Liver (tissue), 9 donors: ENCODE results near the gene LRRC28. TPM values are rescaled to one million over a fixed set of nuclear protein-coding genes. Genes with fewer than 3 reads are reported as not detected.
"Not testable (repeated sequence)": the region's sequence is repeated elsewhere in the genome, so short reads cannot be mapped to it uniquely, and the experiment has no call there.

ENCODE experiments used
- DNase-seq: peaks from one replicate; pipeline ENCODE4 v3.0.0-alpha.2; 2017; ENCODE audit warnings: low spot score
- H3K27ac ChIP-seq, 2 donors: one replicate each; pipeline ENCODE4 v1.7.0; 2013; ENCODE audit warnings: inconsistent platforms in 2 of 2, low read length in 2 of 2, control low read depth in 1 of 2, low read depth in 1 of 2, mild to moderate bottlenecking in 1 of 2
- H3K27me3 ChIP-seq, 4 donors: one replicate each; pipeline versions ENCODE4 v1.6.1 to v1.7.0; 2013; ENCODE audit warnings: low read length in 3 of 4, inconsistent platforms in 1 of 4, mild to moderate bottlenecking in 1 of 4, moderate library complexity in 1 of 4; ENCODE audit not compliant: control insufficient read depth in 4 of 4, insufficient read depth in 4 of 4
- H3K36me3 ChIP-seq, 4 donors: one replicate each; pipeline versions ENCODE4 v1.6.1 to v1.7.0; 2013; ENCODE audit warnings: low read length in 3 of 4, mild to moderate bottlenecking in 3 of 4, low read depth in 1 of 4, moderate library complexity in 1 of 4; ENCODE audit not compliant: control insufficient read depth in 4 of 4, insufficient read depth in 3 of 4
- H3K4me1 ChIP-seq, 4 donors: one replicate each; pipeline versions ENCODE4 v1.6.1 to v1.7.0; 2013; ENCODE audit warnings: low read length in 3 of 4, mild to moderate bottlenecking in 3 of 4, moderate library complexity in 1 of 4; ENCODE audit not compliant: control insufficient read depth in 4 of 4, insufficient read depth in 4 of 4
- H3K4me3 ChIP-seq, 3 donors: one replicate each; pipeline versions ENCODE4 v1.6.1 to v1.7.0; 2013; ENCODE audit warnings: low read length in 3 of 3, control low read depth in 1 of 3, low read depth in 1 of 3, mild to moderate bottlenecking in 1 of 3
- H3K9ac ChIP-seq, 2 donors: one replicate each; pipeline ENCODE4 v1.7.0; 2013; ENCODE audit warnings: low read length in 2 of 2, mild to moderate bottlenecking in 2 of 2, moderate library complexity in 2 of 2, control low read depth in 1 of 2, low read depth in 1 of 2
- H3K9me3 ChIP-seq, 4 donors: one replicate each; pipeline versions ENCODE4 v1.6.1 to v1.7.0; 2013; ENCODE audit warnings: low read length in 3 of 4; ENCODE audit not compliant: control insufficient read depth in 4 of 4
- EGR1 ChIP-seq, 2 donors: IDR thresholded peaks; 2 replicates each; pipeline ENCODE4 v1.6.1; 2016 to 2018; ENCODE audit warnings: antibody characterized with exemption in 2 of 2, low read depth in 2 of 2
- FOXA1 ChIP-seq: IDR thresholded peaks from 2 replicates; pipeline ENCODE4 v1.6.1; 2016; ENCODE audit warnings: antibody characterized with exemption
- GABPA ChIP-seq, 2 donors: IDR thresholded peaks in 1 of 2; conservative IDR thresholded peaks in 1 of 2; 2 replicates each; pipeline ENCODE4 v1.6.1; 2016; ENCODE audit warnings: antibody characterized with exemption in 2 of 2, mild to moderate bottlenecking in 1 of 2, moderate library complexity in 1 of 2
- HNF4G ChIP-seq: IDR thresholded peaks from 2 replicates; pipeline ENCODE4 v1.6.1; 2016; ENCODE audit warnings: antibody characterized with exemption
- RAD21 ChIP-seq, 2 donors: IDR thresholded peaks; 2 replicates each; pipeline ENCODE4 v1.6.1; 2016; ENCODE audit warnings: antibody characterized with exemption in 2 of 2, mild to moderate bottlenecking in 2 of 2
- REST ChIP-seq: IDR thresholded peaks from 2 replicates; pipeline ENCODE4 v1.6.1; 2016; ENCODE audit warnings: antibody characterized with exemption, mild to moderate bottlenecking
- SP1 ChIP-seq: IDR thresholded peaks from 2 replicates; pipeline ENCODE4 v1.6.1; 2018; ENCODE audit warnings: antibody characterized with exemption, mild to moderate bottlenecking
- TAF1 ChIP-seq: conservative IDR thresholded peaks from 2 replicates; pipeline ENCODE4 v1.6.1; 2016; ENCODE audit warnings: antibody characterized with exemption, mild to moderate bottlenecking
- ZBTB33 ChIP-seq: IDR thresholded peaks from 2 replicates; pipeline ENCODE4 v1.6.1; 2016; ENCODE audit warnings: antibody characterized with exemption
- WGBS: extraction: QIAGEN DNeasy Blood & Tissue Kit; methylation state at CpG from one replicate; pipeline ENCODE4 v1.1.7; 2013; 5-methylcytosine and 5-hydroxymethylcytosine counted together
- polyA plus RNA-seq, 2 donors: library from polyadenylated mRNA; stranded (reverse) in 1 of 2; unstranded in 1 of 2; fragments of 200-250 nt in 1 of 2; fragments of >200 nt in 1 of 2; fragmentation: Nextera tagmentation in 1 of 2; extraction: Ambion mirVana in 1 of 2; gene quantifications; one replicate each; pipeline versions ENCODE4 v1.2.1 to v1.2.3, GENCODE V29; 2013 to 2015
- total RNA-seq, 2 donors: library from RNA; depleted of rRNA; stranded (reverse); fragments of >200 nt; gene quantifications; one replicate each; pipeline ENCODE4 v1.2.3, GENCODE V29; 2014
- donor health status: healthy.
- donor health status: healthy.
- donor health status: healthy.
- donor health status: healthy.
- donor health status: healthy.

The LRRC28 gene
- total and polyA plus RNA-seq, 4 donors = 15.4 to 46.6 (median 41.0) TPM

GRCh38 chr15:99230867-99231266, 20.4 kb upstream of the LRRC28 start:
- Histone ChIP-seq H3K4me1 (peaks cover 2 to 13% (median 5%) of the 10 kb centered on the region in 4 donors), H3K27me3 (no peaks in the 10 kb centered on the region), H3K4me3 (no peak overlapping the region), H3K36me3 (peaks cover 0 to 7% (median 3%) of the 10 kb centered on the region in 4 donors), H3K9me3 (no peaks in the 10 kb centered on the region), H3K27ac (no peak overlapping the region), H3K9ac (no peak overlapping the region)
- WGBS = 97% methylated on average over 4 of the region's 4 CpGs
- no peak for DNase-seq
- TF ChIP-seq REST = no peak
- no peak for TF ChIP-seq EGR1 (IDR thresholded peaks at IDR 0.05; ENCODE audit: low read depth in 2 of 2)
- no peak for TF ChIP-seq FOXA1
- no peak for TF ChIP-seq GABPA (IDR thresholded peaks at IDR 0.05 in 1 of 2, conservative IDR thresholded peaks at IDR 0.05 in 1 of 2)
- no peak for TF ChIP-seq HNF4G

DNA sequence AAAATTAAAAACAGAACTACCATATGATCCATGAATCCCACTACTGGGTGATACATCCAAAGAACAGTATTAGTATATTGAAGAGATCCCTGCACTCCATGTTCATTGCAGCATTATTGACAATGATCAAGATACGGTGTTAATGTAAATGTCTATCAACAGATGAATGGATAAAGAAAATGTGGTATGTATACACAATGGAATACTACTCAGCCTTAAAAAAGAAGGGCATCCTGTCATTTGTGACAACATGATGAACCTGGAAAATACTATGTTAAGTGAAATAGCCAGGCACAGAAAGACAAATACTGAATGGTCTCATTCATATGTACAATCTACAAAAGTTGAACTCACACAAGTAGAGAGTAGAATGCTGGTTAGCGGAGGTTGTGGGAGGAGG, 18.5 kb upstream of the LRRC28 start:
- peaks cover 1 to 10% (median 4%) of the 10 kb centered on the region in 4 donors for H3K4me1 ChIP-seq
- WGBS = 97% methylated on average over 2 of the region's 2 CpGs

GRCh38 chr15:99234160-99234559, 17.1 kb upstream of the LRRC28 start:
- WGBS = over 99% methylated on average over 6 of the region's 6 CpGs
- not testable (repeated sequence) for H3K4me3 ChIP-seq, H3K27me3 ChIP-seq, H3K36me3 ChIP-seq, H3K9ac ChIP-seq, H3K9me3 ChIP-seq, H3K27ac ChIP-seq, H3K4me1 ChIP-seq, DNase-seq

More for the DNA sequence above, 18.5 kb upstream of the LRRC28 start:
- Histone ChIP-seq H3K27ac (no peak overlapping the region), H3K9me3 (no peaks in the 10 kb centered on the region), H3K9ac (no peak overlapping the region), H3K4me3 (no peak overlapping the region), H3K36me3 (peaks cover 0 to 4% (median 0%) of the 10 kb centered on the region in 4 donors), H3K27me3 (no peaks in the 10 kb centered on the region)
- TF ChIP-seq TAF1 (no peak), RAD21 (IDR thresholded peaks at IDR 0.05) (no peak), ZBTB33 (no peak), SP1 (no peak), REST (no peak), EGR1 (IDR thresholded peaks at IDR 0.05; ENCODE audit: low read depth in 2 of 2) (no peak)
- DNase-seq = no peak
